ENCODE results near the gene ABCA2. TPM values are rescaled to one million over a fixed set of nuclear protein-coding genes. Genes with fewer than 3 reads are reported as not detected.

The ABCA2 gene
- total RNA-seq, 1 experiment from 2014 or later: 21.7 TPM

- intact Hi-C loops (cut with micrococcal nuclease): loop anchor here (10.0 kb wide), 1 partner anchor 176 kb away; the partner anchor contains the start of genes CYSRT1, RNF208 and RNF224
- no peak for TF ChIP-seq CTCF (IDR thresholded peaks at IDR 0.05; ENCODE audit: unreplicated experiment)
- Mint-ChIP-seq H3K27ac (ENCODE audit: low read depth, unreplicated experiment) (no peak overlapping the region), H3K4me1 (ENCODE audit: insufficient read depth, unreplicated experiment) (no peaks in the 10 kb centered on the region), H3K4me3 (ENCODE audit: unreplicated experiment) (no peak overlapping the region), H3K27me3 (ENCODE audit: insufficient read depth, unreplicated experiment) (no peaks in the 10 kb centered on the region), H3K36me3 (ENCODE audit: insufficient read depth, unreplicated experiment) (no peaks in the 10 kb centered on the region), H3K9me3 (ENCODE audit: unreplicated experiment) (no peaks in the 10 kb centered on the region)
- no TSS peak for BruUV-seq (replicated peaks)
- ChIA-PET CTCF (interaction anchor here (0.6 to 4.5 kb wide), 8 partner anchors 10 to 74 kb away, joined by 3 to 170 read pairs (median 4); partner anchors contain the start of genes ABCA2, MAN1B1 and SAPCD2), POLR2A (interaction anchor here (0.5 to 0.6 kb wide), 2 partner anchors 21 to 140 kb away, joined by 4 read pairs; partner anchors contain the start of gene SSNA1)
- DNase-seq (ENCODE audit: unreplicated experiment): no peak
Observed at GRCh38 chr9:137048655-137049543, 20.9 kb upstream of the ABCA2 start.

- POLR2A ChIA-PET: interaction anchor here (0.8 to 2.0 kb wide), 10 partner anchors 10 to 42 kb away, joined by 3 to 19 read pairs (median 4); partner anchors contain the start of genes ABCA2, MAN1B1 and SAPCD2
- BruUV-seq (replicated peaks): no TSS peak
- Mint-ChIP-seq H3K27me3 (ENCODE audit: insufficient read depth, unreplicated experiment) (no peaks in the 10 kb centered on the region), H3K4me3 (ENCODE audit: unreplicated experiment) (peak within 1 kb of the TSS; percentile 74), H3K27ac (ENCODE audit: low read depth, unreplicated experiment) (no peak within 1 kb of the TSS), H3K4me1 (ENCODE audit: insufficient read depth, unreplicated experiment) (no peaks in the 10 kb centered on the region), H3K9me3 (ENCODE audit: unreplicated experiment) (no peaks in the 10 kb centered on the region), H3K36me3 (ENCODE audit: insufficient read depth, unreplicated experiment) (peaks cover 6% of the 10 kb centered on the region)
- CTCF ChIA-PET: interaction anchor here (0.6 to 4.5 kb wide), 29 partner anchors 9 to 849 kb away, joined by 3 to 170 read pairs (median 4); partner anchors contain the start of genes FUT7, MAN1B1, RNF224 and SAPCD2
- TF ChIP-seq CTCF (IDR thresholded peaks at IDR 0.05; ENCODE audit: unreplicated experiment): peak; percentile 87
- DNase-seq (ENCODE audit: unreplicated experiment): peak; percentile 82
- intact Hi-C loops (cut with micrococcal nuclease): loop anchor here (1.0 to 10.0 kb wide), 2 partner anchors 18 to 179 kb away; partner anchors contain the start of genes CYSRT1, RNF208 and RNF224
Observed at GRCh38 chr9:137046088-137046787, 18.2 kb upstream of the ABCA2 start, which contains the start of gene NPDC1. Gene NPDC1 (minus strand): TSS chr9:137046177. CDS start chr9:137045989, 188 bp downstream.

DNA sequence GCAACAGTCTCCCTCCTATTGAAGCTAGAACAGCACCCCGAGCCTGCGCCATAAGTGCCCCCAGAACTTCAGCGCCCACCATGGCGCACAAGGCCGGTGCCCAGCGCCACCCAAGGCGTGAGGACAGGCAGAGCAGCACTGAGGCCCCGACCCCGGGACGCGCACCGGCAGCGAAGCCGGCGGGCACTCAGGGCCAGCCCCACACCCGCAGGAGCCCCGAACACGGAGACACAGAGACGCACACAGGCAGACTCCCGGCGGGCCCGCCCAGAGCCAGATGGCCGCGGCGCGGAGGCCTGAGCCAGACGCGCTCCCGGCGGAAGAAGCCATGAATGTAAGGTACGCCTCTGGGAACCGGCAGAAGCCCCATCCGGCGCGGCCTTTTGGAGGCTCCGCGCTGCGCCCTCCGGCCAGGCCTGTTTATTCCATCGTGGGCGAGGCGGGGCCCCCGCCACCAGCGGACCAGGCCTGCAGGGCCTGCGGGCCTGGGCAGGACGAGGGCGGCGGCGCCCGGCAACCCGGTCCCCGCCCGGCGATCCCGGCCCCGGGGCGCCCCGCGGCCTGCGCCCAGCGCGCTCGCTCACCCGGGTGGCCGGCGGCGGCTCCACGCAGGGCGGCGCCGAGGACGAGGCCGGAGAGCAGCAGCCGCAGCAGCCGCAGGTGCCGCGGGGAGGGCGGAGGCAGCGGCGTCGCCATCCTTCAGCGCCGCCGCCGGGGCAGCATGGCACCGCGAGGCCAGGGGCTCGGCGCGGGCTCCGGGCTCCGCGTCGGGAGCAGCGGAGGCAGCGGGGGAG, 17.5 kb upstream of the ABCA2 start:
- Mint-ChIP-seq H3K36me3 (ENCODE audit: insufficient read depth, unreplicated experiment) (peaks cover 6% of the 10 kb centered on the region), H3K4me1 (ENCODE audit: insufficient read depth, unreplicated experiment) (no peaks in the 10 kb centered on the region), H3K27me3 (ENCODE audit: insufficient read depth, unreplicated experiment) (no peaks in the 10 kb centered on the region), H3K9me3 (ENCODE audit: unreplicated experiment) (no peaks in the 10 kb centered on the region), H3K4me3 (ENCODE audit: unreplicated experiment) (peak overlapping the region; percentile 74), H3K27ac (ENCODE audit: low read depth, unreplicated experiment) (no peak overlapping the region)
- ChIA-PET POLR2A (interaction anchor here (1.1 to 1.7 kb wide), 4 partner anchors 22 to 178 kb away, joined by 3 to 19 read pairs (median 4); partner anchors contain the start of gene MAN1B1), CTCF (interaction anchor here (0.5 to 4.5 kb wide), 13 partner anchors 10 to 193 kb away, joined by 3 to 170 read pairs (median 5); partner anchors contain the start of genes ABCA2, C8G, FUT7 and SAPCD2)
- DNase-seq (ENCODE audit: unreplicated experiment): no peak
- no TSS peak for BruUV-seq (replicated peaks)
- no peak for TF ChIP-seq CTCF (IDR thresholded peaks at IDR 0.05; ENCODE audit: unreplicated experiment)
- intact Hi-C loops (cut with micrococcal nuclease): loop anchor here (1.0 to 10.0 kb wide), 2 partner anchors 19 to 179 kb away; partner anchors contain the start of genes CYSRT1, RNF208 and RNF224

Measured in MCF 10A (cell line).